Left hindlimb (tissue), 1 donor: Measurements from ENCODE around the gene ZNF608.

Experiments used
- DNase-seq: peaks from one replicate; pipeline ENCODE4 v3.0.0-alpha.2; 2018

ZNF608 gene

DNA sequence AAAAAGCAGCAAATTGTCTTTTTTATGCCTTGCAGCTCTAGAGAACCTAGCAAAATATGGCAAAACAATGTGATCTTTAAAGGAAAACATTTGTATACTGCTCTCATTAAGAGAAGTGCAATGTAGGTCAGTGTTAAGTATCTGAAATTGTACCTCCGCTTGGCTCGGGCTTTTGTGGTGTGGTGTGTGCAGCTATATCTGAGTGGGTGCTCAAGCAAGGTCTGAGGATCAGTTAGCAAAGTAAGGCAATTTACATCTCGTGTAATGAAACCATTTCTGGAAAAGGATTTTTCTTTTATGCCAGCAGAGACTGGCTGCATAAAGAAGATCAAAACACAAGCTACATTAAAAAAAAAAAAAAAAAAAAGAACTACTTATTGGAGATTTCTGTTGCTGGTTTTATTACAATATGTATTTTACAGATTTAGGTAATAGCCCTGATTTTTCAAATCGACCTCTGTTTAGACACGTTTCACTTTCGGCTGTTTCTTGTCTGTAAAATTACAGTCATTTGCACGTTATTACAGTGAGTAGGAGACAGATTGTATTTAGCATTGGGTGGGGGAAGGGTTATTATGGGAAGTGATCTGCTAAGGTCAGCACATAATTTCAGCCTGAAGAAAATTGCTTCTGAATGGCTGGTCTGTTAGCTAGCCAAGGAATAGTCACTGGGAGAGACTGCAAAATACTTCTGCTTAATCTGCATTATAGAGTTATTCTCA lies 7.9 kb upstream of the ZNF608 start:
- no peak for DNase-seq

DNA sequence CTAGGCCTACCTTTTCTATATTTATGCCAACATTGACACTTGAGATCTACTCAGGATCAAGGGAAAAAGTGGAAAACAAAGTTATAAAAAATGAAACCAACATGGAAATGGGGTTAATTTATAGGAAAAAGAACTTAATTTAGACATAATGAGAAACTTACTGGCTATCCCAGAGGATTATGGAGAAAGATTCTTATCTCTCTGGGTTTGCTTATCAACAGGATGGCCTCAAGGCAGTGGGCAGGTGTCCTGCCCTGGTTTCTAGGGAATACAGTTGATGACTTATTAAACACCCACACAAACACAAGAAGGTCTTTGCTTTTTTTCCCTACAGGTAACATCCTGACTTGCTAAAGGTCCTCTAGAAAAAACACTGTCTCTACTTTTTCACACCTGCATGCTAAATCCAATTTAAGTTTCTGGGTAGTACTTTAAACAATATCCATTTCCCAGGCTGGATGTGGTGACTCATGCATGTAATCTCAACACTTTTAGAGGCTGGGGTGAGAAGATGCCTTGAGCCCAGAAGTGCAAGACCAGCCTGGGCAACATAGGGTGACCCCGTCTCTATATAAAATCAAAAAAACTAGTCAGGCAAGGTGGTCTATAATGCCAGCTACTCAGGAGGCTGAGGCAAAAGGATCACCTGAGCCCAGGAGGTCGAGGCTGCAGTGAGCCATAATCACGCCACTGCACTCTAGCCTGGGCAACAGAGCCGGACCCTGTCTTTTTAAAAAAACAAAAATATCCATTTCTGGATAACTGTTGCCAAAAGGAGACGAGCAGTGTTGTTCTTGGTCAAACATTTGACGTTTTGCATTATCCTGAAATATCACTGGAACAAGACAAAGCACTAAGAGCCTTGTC lies 6.6 kb upstream of the ZNF608 start:
- DNase-seq: no peak

DNA sequence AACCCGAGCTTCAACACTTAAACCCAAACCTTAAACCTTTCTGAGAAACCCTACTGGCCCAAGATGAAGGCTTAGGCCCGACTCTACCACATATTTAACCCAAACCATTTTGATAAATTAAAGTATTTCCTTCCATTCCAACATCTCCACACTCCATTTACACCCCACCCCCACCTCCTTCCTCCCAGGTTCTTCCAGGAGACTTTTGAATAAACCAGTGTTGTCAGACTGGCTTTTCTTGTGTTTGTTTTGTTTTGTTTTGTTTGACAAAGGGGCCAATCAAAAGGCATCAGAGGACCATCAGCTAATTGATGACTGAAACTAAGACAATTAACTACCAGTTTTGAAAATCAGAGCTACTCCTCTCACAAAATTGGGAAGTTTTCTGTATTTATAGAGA lies 4.6 kb upstream of the ZNF608 start:
- DNase-seq: no peak

DNA sequence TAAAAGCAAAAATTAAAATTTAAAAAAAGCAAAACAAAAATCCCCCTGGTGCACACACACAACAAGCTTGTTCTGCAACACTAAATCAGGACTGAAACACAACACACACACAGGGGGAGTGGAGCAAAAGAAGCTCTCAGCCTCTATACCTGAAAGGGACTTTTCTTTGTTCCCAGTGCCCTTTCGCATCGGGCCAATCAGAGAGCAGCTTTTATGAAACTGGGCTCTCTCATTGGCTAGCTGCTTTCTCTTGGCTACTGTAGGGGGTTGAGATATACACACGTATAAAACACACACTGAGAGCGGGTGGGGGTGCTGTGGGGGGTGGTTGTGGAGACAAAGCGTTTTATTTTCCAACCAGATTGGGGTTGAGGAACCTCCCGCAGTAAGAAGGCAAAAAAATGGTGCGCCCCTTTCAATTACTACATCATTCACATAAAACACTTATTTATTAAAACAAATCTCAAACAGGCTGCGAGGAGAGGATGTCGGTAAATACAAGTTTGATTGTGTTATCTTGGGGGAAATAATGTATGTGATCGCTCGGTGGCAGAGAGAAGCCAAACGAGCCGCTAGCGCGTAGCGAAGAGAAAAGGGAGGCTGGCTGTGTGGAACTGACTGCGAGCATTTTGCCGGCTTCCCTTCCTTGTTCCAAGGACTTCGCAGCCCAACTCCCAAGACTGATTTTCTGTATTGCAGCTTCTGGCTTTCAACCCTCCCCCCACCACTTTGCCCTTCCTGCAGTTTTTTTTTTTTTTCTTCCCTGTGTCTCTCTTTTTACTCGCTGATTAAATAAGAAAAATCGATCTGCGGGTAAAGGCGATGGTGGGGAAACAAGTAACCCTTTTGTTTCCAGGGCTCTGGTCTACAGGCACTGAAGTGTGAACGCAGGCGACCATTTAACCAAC lies 2.5 kb upstream of the ZNF608 start:
- peak; percentile 90 for DNase-seq

DNA sequence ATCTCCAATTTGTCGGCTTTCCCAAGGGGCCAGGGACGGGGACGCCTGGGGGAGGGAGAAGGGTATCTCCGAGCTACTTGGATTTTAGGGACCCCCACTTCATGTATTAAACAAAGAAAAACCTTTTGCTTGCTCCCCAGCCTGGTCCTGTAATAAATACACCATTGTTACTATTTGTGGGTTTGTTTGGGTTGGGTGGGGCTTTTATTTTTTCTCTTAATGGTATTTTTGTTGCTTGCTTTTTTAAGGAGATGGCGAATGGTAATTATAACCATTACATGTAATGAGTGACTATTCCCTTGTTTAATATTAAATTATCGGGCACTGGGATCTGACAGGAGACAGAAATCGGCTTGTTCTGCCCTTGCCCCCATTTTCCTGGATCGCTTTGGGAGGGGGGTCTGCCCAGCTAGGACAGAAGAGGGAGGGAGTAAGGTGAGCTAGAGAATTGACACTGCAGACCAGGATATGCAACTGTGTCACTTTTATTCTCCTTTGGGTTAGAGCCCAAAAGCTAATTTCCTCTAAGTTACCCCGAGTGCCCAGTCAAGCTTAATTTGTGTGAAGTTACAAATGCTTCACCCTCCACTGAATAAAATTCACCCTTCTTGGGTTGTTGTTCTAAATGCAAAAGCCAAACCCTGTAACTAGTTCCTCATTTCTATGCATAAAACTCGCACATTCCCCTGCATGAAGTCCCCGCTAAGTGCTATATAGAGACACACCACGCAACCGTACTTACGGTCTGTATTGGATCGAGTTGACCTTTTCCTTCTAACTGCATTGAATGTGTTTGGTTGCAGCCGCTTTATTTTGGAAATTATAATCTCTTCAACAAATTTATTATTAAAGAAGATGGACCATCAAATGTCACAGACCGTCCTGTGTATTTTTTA lies 1.6 kb upstream of the ZNF608 start:
- no peak for DNase-seq

DNA sequence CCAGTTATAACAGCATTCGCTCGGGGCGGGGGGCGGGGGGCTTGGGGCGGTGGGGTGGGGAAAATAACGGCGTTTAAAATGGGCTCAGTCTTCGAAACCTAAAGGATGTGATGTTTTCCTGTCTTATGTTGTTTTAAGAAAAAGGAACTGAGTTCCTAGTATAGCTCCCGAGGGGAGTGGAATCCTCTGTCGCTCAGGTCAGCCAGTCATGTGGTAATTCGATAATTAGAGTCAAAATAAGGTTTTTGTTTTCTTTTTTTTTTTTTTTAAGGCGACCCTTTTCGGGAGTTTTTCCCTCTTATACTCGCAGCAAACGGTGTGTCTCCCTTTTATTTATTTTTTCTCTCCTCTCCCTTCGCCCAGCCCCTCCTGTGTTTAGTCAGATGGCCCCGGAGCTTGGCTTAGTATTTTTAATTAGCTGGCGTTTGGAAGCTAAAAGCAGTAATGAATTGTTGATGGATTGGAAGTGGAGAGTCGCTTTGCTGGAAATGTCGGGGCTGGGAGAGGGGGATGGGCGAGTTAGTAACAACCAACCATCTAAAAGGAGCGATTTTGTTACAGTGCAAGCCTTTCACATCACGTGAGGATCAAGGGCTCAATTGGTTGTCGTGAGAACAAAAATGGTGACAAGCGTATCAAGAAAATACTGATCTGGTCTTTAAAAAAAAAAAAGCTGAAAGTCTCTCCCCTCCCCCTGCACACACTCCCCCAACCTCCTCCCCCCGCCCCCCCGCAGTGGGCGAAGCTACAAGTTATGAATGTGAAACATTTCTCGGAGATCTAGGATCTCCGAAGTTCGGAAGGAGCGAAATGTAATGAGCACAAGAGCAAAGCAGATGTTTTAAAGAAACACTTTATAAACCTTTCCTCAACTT lies 714 bp upstream of the ZNF608 start:
- DNase-seq: peak; percentile 92

DNA sequence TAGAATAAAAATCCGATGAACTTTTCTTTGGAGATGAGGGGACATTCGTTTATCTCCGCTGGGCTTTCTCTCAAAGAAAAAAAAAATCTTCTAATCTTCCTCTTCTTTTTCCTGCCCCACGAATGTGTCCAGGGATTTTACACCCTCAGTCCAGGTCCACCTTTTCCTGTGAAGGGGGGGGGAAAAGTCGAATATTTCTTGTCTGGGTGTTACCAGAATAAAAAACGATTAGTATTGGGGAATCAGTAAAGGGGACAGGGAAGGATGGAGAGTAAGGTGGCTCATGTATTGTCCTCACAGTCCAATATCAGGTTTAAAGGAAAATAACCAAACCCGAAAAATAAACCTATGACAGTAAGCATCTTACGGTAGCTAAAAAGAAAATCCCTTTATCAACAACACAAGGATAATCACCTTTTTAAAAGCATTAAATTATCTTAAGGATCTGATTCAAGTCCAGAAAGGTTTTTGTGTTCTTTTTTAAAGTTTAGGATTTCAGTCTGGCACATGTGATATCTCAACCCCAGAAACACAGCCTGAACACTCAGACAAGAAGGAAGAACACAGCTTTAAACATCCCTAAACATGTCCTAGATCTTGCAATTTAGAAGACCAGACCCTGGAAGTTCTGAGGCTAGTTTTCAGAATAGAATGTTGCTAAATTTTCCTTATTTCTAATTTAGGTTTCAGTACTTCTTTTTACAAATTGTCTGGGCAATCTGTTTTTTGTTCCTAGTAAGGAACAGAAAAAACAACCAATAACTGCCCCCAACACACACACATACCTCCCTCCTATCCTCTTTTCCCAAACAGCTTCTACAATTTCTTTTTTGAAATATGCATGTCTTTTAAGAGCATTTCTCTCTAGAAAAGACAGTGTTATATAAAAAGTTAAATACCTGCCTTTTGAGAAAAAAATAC lies 1.2 kb downstream of the ZNF608 start:
- no peak for DNase-seq

DNA sequence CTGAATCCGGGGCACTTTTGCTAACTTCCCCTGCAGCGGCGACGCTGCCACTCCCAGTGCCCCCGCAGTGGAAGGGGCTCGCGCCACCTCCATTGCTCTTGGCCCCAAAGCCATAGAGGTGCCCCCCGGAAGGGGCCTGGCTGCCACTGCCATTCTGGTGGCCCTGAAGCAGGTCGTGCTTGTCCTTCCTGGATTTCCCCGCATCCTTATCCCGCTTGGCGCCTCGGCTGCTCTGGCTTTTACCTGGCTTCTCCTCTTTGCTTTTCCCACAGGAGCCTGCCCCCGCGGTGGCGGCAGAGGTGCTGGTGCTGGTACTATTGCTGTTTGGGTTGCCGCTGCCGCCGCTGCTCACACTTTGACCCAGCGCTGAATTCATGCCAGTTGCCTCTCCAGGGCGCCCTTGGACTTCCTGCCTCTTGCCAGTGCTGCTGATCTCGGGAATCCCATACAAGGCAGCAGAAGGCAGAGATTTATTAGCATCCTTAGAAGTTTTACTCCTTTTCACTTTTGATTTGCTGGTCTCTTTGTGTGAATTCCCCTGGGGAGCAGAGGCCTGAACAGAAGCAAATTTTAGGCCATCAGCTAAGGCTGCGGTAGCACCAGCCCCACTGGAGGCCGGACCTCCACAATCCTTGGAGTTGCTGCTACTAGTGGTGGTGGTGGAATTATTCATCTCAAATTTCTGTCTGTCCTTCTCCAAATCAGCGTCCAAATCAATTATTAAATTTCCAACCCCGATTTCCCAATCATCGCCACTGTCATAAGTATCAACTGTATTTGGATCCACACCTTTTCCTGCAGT lies 2.1 kb downstream of the ZNF608 start:
- DNase-seq: peak; percentile 68

DNA sequence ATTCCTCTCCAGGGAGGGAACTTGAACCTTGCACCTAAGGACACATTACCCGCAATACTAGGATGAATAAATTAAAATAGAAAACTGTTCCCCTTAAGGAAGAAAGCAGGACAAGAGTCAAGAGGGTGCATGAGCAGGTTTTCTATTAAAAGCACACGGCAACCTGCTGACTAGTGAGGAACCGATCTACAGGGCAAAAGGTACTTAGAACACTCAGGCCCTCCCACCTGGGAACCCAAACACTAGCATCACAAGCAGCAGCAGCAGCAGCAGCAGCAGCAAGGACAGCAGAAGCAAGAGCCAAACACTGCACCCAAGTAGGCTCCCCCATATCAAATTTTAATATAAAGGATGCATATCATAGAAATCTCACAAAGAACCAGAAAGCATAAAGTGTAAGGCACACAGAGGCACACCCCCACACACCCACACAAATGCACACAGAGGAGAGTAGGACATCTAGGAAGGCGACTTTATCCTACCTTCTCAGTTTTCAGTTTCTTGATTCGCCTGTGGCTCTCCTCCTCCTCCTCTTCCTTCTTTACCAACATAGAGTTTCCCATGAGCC lies 2.8 kb downstream of the ZNF608 start:
- no peak for DNase-seq

DNA sequence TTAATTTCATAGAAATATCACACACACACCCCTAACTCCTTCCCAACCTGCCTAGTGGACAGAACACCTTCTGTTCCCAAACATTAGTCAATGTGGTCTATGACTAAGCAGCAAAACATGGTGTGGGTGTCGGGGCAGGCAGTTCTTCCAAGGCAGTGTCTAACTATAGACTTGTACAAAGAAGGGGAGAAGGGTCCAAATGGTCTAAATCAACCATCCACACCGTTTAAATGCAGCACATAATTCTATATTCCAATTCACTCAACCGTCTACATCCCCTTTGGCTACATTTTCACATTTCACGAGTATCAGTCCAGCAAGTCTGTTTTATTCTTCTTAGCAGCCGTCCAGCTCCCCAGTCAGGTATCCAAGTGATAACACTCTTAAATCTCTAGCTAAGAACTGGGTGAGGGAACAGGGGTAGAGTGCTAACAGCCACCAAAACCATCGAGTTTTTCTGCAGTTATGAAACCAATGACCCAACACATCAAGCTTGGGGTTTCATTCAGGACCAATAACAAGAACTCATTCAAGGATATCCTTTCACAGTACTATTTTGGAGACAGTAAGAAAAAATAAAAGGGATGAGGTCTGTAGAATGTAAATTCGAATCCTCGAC lies 3.3 kb downstream of the ZNF608 start:
- DNase-seq: no peak

DNA sequence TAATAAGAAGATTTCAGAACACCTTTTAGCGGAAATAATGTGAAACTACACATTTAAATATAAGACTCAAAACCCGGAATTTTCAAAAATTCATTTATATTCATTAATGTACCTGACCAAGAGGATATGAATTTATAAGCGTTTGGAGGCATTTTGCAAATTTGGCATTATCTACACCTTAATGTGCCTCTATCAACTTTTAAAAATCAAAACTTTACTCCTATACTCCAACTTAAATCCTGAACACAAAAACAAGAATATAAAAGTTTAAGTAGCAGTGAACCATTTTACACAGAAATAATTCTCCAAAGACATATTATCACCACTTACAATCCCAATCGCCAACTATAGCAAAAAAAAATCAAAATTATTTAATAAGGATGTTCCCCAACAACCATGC lies 3.9 kb downstream of the ZNF608 start:
- no peak for DNase-seq

DNA sequence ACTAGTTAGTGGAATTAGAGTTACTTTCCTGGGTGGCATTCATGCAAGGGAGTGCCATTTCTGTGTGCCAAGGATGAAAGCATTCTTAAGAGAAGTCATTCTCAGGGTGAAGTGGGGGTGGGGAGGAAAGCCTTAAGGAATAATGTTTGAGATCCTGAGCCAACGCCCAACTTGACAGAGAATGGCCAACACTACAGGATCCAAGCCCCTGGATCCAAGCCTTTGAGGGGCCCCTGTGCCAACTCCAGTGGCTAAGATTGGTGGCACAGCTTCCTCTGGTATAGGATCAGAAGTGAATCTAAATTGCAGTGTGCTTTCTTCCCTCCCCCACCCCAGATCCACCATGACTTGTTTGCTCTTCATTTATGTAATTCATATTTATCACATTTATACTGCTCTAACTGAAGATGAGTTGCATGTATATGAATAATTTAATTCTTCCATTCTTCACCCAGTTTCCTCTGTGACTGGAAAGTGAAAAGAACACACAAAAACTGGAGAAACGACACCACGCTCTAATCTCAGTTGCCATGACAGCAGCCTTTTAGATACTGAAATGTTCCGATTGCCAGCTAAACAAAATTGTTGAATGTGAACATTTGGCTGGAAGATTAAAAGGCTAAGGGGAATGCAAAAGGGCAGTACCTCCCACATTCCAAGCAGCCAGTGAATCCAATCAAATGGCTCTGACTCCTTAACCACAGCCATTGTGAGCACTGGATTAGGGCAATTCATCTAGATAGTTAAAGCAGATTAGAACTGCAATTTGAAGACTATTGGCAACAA lies 4.5 kb downstream of the ZNF608 start:
- no peak for DNase-seq

DNA sequence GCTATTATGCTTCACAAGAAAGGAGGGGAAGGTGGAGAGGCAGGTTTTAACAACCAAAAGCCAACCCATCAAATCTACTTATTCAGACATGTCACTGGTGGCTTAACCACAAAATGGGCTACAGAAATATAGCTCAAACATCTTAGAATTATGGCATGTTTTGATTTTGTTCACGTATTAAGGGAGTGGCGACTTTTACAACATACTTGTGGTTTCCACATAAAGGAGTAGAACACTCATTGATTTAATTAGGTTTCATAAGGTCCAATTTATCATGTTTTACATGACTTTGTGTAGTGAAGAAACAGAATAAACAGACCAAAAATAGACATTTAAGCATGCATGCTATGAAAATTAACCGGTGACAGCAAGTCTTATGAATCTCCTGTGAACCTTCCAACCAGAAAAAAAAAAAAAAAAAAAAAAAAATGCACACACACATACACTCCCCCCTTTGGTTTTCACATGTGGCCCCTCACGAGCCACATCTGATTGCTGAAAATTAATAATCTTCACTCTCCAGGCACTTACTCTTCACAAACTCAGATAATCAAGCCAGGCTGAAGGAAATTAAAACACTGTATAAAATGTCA lies 5.4 kb downstream of the ZNF608 start:
- no peak for DNase-seq

DNA sequence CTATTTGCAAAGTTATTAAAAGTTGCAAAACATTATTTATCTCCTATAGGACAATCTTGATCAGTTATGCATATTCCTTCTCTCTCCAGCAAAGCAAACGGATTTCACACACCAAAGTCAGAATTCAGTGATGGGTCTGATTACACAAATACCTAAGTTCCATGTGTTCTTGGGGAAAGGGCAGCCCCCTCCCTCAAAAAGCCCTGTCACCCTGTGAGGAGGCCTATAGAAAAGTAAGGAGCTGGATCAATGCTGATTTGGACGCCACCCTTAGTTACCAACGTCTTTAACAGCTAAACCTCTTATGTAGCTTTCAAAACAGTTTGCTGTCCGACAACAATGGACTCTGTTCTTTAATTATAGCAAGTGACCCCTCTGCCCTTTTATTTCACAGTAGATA lies 6.4 kb downstream of the ZNF608 start:
- no peak for DNase-seq

DNA sequence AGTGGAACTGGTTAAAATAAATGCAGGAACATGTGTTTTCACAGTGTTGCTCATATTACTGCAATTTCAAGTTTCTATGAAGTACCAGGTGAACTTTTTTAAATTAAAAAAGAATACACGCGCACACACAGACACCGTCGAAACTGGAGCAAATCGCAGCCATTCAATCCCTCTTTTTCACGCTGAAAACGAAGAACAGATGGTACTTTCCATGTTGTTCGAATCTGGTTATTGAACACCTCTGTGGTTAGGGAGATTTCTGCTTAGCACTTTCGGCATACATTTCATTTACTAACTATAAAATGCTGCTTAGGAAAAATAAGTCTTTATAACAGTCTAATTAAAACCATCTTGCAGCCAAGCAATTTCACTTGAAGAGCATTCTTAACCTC lies 6.8 kb downstream of the ZNF608 start:
- no peak for DNase-seq

DNA sequence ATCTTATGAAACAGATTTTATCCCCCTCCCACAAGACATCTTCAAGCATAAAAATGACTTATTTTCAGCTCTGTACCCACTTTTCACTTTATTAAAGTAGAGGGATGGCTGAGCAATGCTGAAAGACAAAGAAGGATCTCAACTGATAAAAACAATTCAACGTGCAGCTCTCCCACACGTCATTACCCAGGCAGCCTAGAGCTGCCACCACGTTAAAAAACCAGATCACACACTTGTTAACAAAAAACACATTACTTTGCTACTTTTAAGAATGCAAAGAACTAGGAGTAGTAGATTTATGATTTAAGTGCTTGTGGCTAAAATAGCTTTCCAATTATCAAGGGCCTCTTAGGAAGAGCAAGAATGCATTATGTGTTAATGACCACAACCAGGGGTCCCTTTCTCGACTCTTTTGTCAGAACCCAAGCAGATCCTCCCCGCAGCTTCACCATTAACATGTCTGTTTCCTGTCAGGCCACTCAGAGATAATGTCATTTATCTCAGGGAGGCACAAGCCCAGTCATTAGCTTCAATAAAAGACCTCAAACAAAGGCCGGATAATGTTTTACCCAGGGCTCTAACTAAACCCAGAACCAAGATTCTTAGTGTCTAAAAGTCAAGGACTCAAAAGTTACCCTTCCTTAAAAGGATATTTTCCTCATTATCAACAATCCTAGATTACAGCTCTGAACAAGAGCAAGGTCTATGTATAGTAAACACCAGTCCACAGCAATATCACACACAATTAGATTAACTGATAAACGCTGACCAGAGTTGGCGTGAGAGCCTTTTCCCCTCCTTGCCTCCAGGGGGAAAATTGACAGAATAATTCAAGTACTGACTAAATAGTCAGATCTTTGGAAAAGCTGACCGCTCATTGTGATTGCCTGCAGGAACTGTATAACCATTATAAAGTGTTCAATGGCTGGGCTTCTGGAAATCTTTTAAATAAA lies 7.5 kb downstream of the ZNF608 start:
- no peak for DNase-seq
